ENCODE results near the gene AATK. TPM values are rescaled to one million over a fixed set of nuclear protein-coding genes. Genes with fewer than 3 reads are reported as not detected.

Gene AATK
- total RNA-seq, 1 experiment from 2014 or later: 24.2 TPM

DNA sequence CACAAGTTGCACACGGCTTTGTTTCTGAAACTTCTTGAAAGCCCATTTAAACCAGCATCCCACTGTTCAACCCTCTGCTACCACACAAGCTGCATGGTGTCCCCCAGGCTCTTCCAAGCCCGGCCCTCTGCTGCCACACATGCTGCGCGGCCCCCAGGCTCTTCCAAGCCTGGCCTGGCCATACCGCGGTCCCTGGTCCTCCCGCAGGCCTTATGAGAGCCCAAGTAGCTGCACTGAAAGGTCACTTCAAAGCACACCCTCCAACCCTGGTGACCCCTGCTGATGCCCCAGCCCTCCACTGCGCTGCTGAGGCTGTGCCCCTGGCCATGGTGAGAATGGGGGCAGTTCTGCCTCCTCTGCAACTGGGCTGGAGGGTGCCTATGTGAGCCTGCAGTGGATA, 26.6 kb downstream of the AATK start:
- H3K9me3 ChIP-seq (replicated peaks): peaks cover 4% of the 10 kb centered on the region; the same call in 1 of the 2 replicates
- no peak overlapping the region for H3K4me3 ChIP-seq
- DNase-seq: no peak
- H3K4me1 ChIP-seq: peaks cover 4% of the 10 kb centered on the region; the same call in 1 of the 2 replicates
- H3K36me3 ChIP-seq: no peaks in the 10 kb centered on the region
- no peak overlapping the region for H3K27ac ChIP-seq
- no peaks in the 10 kb centered on the region for H3K27me3 ChIP-seq

DNA sequence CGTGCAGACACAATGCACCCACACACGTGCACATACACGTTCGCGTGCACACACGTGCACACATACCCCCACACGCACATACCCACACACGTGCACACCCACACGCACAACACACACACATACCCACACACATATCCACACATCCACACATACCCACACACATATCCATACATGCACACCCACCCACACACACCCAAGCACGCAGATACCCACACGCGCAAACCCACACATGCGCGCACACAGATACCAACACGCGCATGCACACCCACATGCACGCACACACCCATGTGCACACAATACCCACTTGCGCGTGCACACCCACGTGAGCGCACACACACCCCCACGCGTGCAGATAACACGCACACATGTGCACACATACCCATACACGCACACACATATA, 27.5 kb downstream of the AATK start:
- Histone ChIP-seq H3K27ac (no peak overlapping the region), H3K4me1 (peaks cover 4% of the 10 kb centered on the region; the same call in 1 of the 2 replicates), H3K27me3 (no peaks in the 10 kb centered on the region), H3K36me3 (no peaks in the 10 kb centered on the region), H3K9me3 (replicated peaks) (peaks cover 4% of the 10 kb centered on the region; the same call in 1 of the 2 replicates), H3K4me3 (no peak overlapping the region)
- no peak for DNase-seq

DNA sequence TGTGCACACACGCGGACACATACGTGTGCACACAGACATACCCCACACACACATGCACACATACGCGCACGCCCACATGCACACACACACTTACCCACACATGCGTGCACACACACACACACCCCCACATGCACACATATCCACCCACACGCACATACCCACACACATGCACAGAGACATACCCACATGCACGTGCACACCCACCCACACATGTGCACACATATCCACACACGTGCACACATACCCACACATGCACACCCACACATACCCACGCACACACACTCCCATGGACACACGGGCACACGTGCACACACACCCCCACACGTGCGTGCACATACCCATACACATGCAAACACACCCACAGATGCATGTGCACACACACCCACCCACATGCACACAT, 27.9 kb downstream of the AATK start:
- H3K27me3 ChIP-seq: no peaks in the 10 kb centered on the region
- H3K27ac ChIP-seq: no peak overlapping the region
- peaks cover 4% of the 10 kb centered on the region; the same call in 1 of the 2 replicates for H3K9me3 ChIP-seq (replicated peaks)
- H3K36me3 ChIP-seq: no peaks in the 10 kb centered on the region
- H3K4me1 ChIP-seq: peaks cover 3% of the 10 kb centered on the region; the same call in 1 of the 2 replicates
- no peak overlapping the region for H3K4me3 ChIP-seq
- no peak for DNase-seq

DNA sequence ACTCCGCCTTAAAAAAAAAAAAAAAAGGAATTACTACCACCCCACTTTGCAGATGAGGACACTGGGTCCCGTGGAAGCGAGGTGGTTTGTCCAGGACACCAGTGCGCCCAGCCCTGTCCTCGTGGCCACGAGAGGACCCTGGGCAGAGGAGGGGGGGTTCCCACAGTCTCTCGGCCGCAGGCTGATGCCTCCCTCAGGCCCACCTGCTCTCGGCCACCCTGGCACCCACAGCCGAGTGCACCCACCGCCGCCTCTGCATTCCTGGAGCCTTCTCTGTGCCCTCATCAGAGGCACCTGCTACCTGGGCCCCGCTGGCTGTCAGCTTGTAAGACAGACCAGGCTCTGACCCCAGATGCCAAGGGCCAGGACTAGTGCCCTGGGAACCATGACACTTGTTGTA, 28.8 kb downstream of the AATK start:
- Histone ChIP-seq H3K4me3 (no peak overlapping the region), H3K27me3 (no peaks in the 10 kb centered on the region), H3K27ac (no peak overlapping the region), H3K9me3 (replicated peaks) (peaks cover 4% of the 10 kb centered on the region; the same call in 1 of the 2 replicates), H3K4me1 (no peaks in the 10 kb centered on the region), H3K36me3 (no peaks in the 10 kb centered on the region)
- no peak for DNase-seq

DNA sequence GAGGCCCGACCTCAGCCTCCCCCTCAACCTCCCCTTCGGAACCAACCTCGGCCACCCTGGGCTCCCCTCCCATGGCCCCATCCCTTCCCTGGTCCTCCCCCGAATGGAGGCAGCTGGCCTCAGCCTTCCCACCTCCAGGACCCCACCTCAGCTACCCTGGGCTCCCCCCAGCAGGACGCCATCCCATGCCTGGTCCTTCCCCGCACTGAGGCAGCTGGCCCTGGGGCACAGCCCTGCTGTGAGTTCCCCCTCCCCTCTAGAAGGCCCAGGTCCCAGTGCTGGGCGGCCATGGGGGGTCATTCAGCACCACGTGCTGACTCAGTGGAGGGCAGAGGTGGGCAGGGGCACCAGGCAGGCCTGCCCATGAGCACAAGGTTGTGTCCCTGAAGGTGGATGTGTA, 29.7 kb downstream of the AATK start:
- DNase-seq: no peak
- H3K4me3 ChIP-seq: no peak overlapping the region
- no peaks in the 10 kb centered on the region for H3K27me3 ChIP-seq
- H3K9me3 ChIP-seq (replicated peaks): peaks cover 4% of the 10 kb centered on the region; the same call in 1 of the 2 replicates
- no peaks in the 10 kb centered on the region for H3K4me1 ChIP-seq
- no peaks in the 10 kb centered on the region for H3K36me3 ChIP-seq
- no peak overlapping the region for H3K27ac ChIP-seq

DNA sequence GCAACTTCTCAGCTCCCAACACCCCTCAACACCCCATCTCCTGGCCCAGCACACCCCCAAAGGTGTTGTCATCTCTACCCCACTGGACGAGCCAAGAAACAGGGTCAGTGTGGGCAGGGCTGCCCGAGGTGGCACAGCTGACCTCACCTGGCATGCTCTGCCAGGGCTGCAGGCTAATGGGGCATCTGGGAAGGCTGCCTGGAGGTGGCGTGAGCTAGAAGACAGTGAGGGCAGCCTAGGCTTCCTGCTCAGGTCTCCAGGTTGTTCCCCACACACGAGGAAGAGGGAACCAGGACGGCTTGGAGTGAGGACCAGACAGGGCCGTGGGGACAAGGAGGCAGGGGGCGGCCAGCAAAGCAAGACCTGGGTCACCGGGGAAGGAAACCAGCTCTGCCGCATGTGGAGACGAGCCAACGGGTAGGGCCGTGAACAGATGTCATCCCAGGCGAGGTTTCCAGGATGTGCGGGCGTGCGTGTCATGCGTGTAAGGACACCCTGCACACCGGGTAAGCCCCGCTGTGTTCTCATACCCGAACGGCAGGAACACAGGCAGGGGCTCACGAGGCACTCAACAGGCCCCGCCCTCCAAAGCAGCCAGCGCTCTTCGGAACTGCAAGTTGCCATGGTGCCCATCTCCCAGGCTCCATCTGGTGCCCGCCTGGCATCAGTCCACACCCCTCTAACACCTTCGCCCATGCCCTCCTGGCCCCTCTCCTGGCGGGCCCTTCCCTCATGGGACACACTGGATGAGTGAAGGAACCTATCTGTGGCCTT, 30.3 kb downstream of the AATK start:
- Histone ChIP-seq H3K36me3 (no peaks in the 10 kb centered on the region), H3K4me3 (no peak overlapping the region), H3K9me3 (replicated peaks) (peaks cover 4% of the 10 kb centered on the region; the same call in 1 of the 2 replicates), H3K27ac (no peak overlapping the region), H3K4me1 (no peaks in the 10 kb centered on the region), H3K27me3 (no peaks in the 10 kb centered on the region)
- no peak for DNase-seq

DNA sequence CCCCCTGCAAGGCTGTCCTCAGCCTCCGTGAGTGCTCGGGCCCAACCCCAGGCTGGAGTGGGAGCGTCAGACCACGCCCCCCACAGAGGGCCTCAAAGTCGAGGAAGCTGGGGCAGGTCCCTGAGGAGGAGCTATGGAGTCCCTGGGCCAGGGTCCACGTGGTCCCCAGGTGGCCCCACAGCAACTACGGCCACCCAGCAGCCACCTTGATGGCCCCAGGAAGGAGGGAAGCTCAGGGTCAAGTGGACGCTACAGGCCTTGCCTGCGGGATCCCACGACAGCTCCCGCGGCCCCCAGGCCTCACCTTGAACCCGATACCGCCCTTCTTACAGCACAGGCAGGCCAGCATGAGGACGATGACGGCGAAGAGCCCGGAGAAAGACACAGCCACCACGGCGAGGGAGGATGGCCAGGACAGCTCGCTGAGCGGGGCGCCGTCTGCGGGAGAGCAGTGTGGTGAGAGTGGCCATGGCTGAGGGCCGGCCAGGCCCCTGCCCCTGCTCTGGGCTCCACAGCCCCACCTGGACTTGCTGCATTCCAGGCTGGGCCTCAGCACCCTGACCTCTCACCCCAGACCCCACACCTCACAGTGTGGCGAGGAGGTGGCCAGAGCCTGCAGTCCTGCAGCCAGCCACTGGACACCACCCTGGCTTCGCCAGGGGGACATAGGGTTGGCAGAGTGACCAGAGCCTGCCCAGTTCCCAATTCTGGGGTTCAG, 31.8 kb downstream of the AATK start:
- peaks cover 4% of the 10 kb centered on the region; the same call in 1 of the 2 replicates for H3K9me3 ChIP-seq (replicated peaks)
- no peak for DNase-seq
- no peak overlapping the region for H3K27ac ChIP-seq
- H3K27me3 ChIP-seq: no peaks in the 10 kb centered on the region
- H3K36me3 ChIP-seq: no peaks in the 10 kb centered on the region
- no peaks in the 10 kb centered on the region for H3K4me1 ChIP-seq
- no peak overlapping the region for H3K4me3 ChIP-seq

DNA sequence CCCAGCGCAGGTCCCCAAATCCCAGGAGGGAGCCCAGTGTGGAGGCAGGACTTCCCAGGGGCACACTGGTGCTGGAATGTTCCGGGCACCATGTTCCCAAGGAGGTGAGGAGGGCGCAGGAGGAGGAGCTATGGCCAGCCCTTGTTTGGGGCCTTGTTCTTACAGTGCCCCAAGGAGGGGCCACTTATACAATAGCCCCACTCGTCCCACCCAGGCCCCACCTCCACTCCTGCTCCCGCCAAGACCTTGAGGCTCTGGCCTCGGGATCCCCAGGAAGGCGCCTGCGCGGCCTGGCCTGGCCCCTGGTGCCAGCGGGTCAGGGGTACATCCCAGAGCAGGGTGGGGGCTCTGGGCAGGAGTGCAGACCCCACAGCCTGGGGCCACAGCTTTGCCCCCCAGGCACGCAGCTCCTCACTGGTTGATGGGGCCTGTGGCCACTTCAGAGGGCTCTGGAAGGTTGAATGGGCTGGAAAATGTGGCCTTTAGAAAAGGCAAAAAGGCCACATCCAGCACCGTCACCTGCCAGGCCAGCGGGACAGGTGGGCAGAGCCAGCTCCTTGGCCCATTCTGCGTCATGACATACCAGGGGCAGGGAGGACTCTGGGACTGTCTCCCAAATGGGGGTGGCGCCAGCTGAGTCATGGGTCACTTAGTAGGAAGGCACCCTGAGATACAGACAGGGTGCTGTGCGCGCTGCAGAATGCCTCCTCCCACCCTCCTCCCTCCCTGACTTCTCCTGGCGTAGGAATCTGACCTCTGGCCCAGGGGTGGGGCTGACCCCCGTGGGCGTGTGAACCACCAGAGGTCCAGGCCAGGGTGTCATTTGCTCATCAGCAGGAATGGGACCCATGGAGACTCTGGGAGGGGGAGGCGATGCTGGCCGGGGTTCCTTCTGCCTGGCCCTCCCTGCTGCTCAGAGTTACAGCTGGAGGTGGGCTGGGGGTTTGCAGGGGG, 33.0 kb downstream of the AATK start:
- Histone ChIP-seq H3K27me3 (no peaks in the 10 kb centered on the region), H3K4me1 (no peaks in the 10 kb centered on the region), H3K36me3 (no peaks in the 10 kb centered on the region), H3K4me3 (no peak overlapping the region), H3K9me3 (replicated peaks) (peaks cover 4% of the 10 kb centered on the region; the same call in 1 of the 2 replicates), H3K27ac (no peak overlapping the region)
- no peak for DNase-seq

DNA sequence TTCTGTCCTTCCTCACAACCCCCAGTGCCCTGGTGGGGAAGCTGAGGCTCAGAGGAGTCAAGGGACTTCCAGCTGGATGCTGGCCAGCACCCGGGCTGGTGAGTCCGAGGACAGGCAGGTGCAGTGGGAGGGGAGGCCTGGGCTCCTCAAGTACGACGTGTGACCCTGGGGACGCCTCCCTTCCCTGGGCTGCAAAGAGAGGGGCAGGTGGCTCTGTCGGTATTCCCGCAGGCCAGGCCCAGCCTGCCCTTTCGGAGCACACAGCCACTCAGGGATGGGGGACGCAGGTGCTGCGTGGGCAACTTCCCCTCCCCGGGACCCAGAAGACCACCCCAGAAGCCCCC, 33.9 kb downstream of the AATK start:
- no peak overlapping the region for H3K4me3 ChIP-seq
- H3K9me3 ChIP-seq (replicated peaks): no peaks in the 10 kb centered on the region
- DNase-seq: no peak
- no peaks in the 10 kb centered on the region for H3K4me1 ChIP-seq
- H3K27ac ChIP-seq: no peak overlapping the region
- H3K27me3 ChIP-seq: no peaks in the 10 kb centered on the region
- no peaks in the 10 kb centered on the region for H3K36me3 ChIP-seq

DNA sequence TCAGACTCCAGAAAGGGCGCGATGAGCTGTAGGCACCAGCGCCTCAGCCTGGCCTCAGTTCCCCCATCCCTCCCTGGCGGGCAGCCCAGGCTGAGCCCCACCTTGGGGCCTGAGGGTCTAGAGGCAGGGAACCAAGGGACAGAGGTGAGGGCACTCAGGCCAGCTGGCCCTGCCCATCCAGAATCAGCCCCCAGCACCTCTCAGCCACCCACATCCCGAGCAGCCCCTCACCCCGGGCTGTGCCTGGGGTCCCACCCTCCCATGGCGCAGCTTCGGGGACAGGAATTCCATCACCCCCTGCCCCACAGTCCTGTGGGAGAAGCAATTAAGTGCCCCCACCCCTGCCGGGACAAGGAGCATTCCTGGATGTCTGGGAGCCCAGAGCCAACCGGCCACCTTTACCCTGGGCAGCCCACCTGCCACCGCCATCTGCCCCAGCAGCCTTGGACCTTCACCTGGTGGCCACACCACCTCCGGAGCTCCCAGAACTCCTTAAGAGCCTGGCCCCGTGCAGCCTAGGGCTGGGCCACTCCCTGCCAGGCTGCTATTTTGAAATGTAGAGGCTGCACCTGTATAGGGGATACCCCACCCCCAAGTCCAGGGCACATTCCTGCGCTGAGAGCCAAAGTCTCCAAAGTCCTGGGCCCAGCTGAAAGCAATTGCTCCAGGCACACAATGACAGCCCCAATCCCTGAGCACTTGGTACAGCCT, 34.4 kb downstream of the AATK start:
- H3K27me3 ChIP-seq: no peaks in the 10 kb centered on the region
- H3K9me3 ChIP-seq (replicated peaks): no peaks in the 10 kb centered on the region
- H3K4me1 ChIP-seq: peaks cover 2% of the 10 kb centered on the region
- no peak overlapping the region for H3K27ac ChIP-seq
- H3K4me3 ChIP-seq: no peak overlapping the region
- H3K36me3 ChIP-seq: no peaks in the 10 kb centered on the region
- no peak for DNase-seq

DNA sequence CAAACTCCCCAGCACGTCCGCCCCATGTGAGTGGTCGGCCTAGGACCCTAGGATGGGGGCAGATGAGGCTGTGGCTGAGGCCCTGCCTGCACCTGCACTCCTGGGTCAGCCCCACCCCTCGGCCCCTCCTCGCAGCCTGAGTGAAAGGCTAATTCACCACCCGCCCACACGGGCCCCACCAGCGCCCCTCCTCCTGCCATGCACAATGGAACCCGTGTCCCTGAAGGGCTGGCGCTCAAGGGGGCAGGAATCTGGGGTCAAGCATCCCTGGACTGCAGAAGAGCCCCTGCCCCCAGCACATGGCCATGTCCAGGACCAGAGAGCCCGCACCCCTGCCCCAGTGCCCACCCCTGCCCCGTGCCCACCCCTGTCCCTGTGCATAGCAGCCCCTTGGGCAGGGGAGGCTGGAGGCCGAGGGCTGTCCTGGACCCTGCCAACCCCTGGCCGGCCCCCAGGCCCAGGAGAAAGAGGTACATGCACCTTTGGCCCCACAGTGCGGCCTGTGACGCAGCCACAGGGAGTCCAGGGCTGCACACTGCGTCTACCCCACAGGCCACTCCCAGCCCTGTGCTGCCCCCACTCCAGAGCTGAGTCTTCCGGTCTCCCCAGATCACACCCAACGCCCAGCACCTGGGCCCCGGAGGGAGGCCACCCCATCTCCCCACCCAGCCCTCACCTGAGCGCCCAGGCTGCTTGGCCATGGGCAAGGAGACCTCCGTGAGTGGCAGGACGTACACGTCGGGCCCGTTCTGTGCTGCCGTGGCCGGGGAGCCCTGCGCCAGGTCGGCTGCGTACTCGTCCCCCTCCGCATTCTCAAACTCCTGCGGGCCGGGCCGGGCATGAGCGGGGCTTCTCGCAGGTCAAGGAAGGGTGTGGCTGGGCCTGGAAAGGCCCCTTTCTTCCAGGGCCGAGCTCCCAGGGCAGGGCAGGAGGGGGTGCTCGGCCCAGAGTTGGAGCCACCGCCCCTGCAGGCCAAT, 35.3 kb downstream of the AATK start:
- Histone ChIP-seq H3K36me3 (no peaks in the 10 kb centered on the region), H3K4me3 (no peak overlapping the region), H3K9me3 (replicated peaks) (no peaks in the 10 kb centered on the region), H3K4me1 (peaks cover 10% of the 10 kb centered on the region), H3K27ac (no peak overlapping the region), H3K27me3 (no peaks in the 10 kb centered on the region)
- DNase-seq: no peak

DNA sequence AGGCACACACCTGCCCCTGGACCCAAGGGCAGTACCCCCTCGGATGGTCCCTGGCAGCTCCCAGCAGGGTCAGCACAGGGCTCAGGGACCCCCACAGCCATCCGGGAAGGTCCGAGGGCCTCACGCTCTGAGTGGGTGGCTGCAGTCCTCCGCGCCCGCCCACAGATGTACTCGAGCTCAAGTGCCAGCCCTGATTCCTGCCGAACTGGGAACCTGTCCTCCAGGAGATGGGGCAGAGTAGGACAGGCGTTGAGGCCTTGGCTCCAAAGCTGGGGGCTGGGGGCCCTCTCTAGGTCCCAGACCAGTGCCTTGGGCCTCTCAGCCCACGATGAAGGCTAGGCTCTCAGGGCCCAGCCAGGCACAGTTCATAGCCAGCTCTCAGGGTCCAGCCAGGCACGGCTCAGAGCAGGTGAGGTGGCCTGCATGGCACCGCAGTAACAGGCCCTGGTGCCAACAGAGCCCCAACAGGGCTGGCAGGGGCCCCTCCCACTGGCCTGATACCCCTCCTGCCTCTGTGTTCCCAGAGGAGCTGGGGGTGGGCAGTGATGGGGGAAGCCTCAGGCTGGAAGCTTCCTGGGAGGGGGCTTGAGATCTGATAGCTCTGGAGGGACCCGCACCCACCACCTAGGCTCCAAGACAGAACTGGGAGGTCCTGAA, 36.2 kb downstream of the AATK start:
- H3K4me1 ChIP-seq: peaks cover 16% of the 10 kb centered on the region
- H3K9me3 ChIP-seq (replicated peaks): no peaks in the 10 kb centered on the region
- no peak for DNase-seq
- no peaks in the 10 kb centered on the region for H3K36me3 ChIP-seq
- no peaks in the 10 kb centered on the region for H3K27me3 ChIP-seq
- H3K4me3 ChIP-seq: no peak overlapping the region
- H3K27ac ChIP-seq: no peak overlapping the region

DNA sequence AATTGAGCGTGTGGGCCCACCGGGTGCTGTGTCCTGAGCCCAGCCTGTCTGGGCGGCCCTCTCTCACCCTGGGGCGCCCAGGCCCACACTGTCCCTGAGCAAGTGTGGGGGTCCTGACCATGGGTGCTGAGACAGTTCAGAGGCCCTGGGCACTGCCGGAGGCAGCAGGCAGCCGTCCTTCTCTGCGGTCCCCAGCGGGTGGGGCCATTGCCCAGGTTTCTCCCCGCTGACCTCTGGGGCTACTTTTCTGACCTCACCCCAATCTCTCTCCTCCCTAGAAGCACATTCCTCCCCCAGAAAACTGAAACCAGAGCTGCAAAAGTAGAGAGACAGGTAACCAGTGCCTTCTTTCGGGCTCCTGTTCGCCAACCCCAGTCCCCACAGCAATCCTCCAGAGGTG, 36.7 kb downstream of the AATK start:
- no peaks in the 10 kb centered on the region for H3K27me3 ChIP-seq
- H3K27ac ChIP-seq: no peak overlapping the region
- H3K4me1 ChIP-seq: peaks cover 16% of the 10 kb centered on the region
- no peaks in the 10 kb centered on the region for H3K36me3 ChIP-seq
- H3K9me3 ChIP-seq (replicated peaks): no peaks in the 10 kb centered on the region
- no peak for DNase-seq
- H3K4me3 ChIP-seq: no peak overlapping the region
